Neutrophil (primary cell): ENCODE measurements around the gene MBNL2.

Experiments
- H3K27ac ChIP-seq: fragments of 200-600 bp; sonication (generic); 2 replicates; pipeline ENCODE4 v1.5.1; 2016; ENCODE audit warnings: mild to moderate bottlenecking, moderate library complexity
- H3K27me3 ChIP-seq: fragments of 200-600 bp; sonication (generic); 2 replicates; pipeline ENCODE4 v1.6.0; 2016; ENCODE audit warnings: mild to moderate bottlenecking
- H3K36me3 ChIP-seq: fragments of 200-600 bp; sonication (generic); 2 replicates; pipeline ENCODE4 v1.5.1; 2017
- H3K4me1 ChIP-seq, 2 experiments: fragments of 200-600 bp in 1 of 2; sonication (generic) in 1 of 2; 1 replicate in 1 of 2; 2 replicates in 1 of 2; pipeline versions ENCODE4 v1.5.1 to v1.6.1; 2013 to 2016; ENCODE audit warnings: low read depth in 1 of 2, low read length in 1 of 2, mild to moderate bottlenecking in 1 of 2, moderate library complexity in 1 of 2; ENCODE audit not compliant: control insufficient read depth in 1 of 2, insufficient read depth in 1 of 2
- H3K4me3 ChIP-seq, 2 experiments: fragments of 200-600 bp in 1 of 2; sonication (generic) in 1 of 2; 1 replicate in 1 of 2; 2 replicates in 1 of 2; pipeline ENCODE4 v1.5.1; 2013 to 2016; ENCODE audit warnings: low read depth in 1 of 2, low read length in 1 of 2, mild to moderate bottlenecking in 1 of 2, moderate library complexity in 1 of 2
- H3K9me3 ChIP-seq: fragments of 200-600 bp; sonication (generic); 2 replicates; pipeline ENCODE4 v1.5.1; 2016
- TF ChIP-seq, protein P1 (sequence below): fragments of 200-600 bp; sonication (generic); IDR thresholded peaks from 2 replicates; pipeline ENCODE4 v1.5.1; 2016; ENCODE audit warnings: antibody characterized with exemption

Gene MBNL2

DNA sequence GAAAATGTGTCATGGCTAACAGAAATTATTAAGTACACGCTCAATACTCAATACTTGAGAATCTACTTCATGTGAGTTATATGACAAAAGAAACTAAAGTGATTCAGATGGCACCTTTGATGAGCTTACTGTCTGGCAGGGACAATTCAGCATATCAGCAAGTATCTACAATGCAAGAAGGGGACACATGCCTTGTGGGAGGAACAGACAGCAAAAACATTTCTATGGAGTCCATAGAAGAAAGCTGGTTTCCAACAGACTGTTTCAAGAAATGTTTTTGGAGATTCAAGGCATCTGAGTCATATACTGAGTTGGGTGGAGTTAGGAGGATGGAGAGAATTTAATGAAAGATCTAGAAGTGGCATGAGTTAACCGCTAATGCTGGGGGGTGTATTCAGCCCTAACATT is 54.7 kb downstream of the MBNL2 start:
- Histone ChIP-seq H3K4me3 (no peak overlapping the region), H3K36me3 (no peaks in the 10 kb centered on the region), H3K4me1 (peaks cover 5 to 6% of the 10 kb centered on the region in 2 experiments), H3K27me3 (no peaks in the 10 kb centered on the region), H3K9me3 (no peaks in the 10 kb centered on the region), H3K27ac (no peak overlapping the region)
- TF ChIP-seq, protein P1, sequence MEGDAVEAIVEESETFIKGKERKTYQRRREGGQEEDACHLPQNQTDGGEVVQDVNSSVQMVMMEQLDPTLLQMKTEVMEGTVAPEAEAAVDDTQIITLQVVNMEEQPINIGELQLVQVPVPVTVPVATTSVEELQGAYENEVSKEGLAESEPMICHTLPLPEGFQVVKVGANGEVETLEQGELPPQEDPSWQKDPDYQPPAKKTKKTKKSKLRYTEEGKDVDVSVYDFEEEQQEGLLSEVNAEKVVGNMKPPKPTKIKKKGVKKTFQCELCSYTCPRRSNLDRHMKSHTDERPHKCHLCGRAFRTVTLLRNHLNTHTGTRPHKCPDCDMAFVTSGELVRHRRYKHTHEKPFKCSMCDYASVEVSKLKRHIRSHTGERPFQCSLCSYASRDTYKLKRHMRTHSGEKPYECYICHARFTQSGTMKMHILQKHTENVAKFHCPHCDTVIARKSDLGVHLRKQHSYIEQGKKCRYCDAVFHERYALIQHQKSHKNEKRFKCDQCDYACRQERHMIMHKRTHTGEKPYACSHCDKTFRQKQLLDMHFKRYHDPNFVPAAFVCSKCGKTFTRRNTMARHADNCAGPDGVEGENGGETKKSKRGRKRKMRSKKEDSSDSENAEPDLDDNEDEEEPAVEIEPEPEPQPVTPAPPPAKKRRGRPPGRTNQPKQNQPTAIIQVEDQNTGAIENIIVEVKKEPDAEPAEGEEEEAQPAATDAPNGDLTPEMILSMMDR: no peak

- TF ChIP-seq, protein P1: no peak
- no peak overlapping the region for H3K4me3 ChIP-seq
- H3K4me1 ChIP-seq: peaks cover 5 to 6% of the 10 kb centered on the region in 2 experiments
- no peaks in the 10 kb centered on the region for H3K27me3 ChIP-seq
- H3K9me3 ChIP-seq: no peaks in the 10 kb centered on the region
- H3K27ac ChIP-seq: no peak overlapping the region
- H3K36me3 ChIP-seq: no peaks in the 10 kb centered on the region
Observed at GRCh38 chr13:97278435-97279411, 56.6 kb downstream of the MBNL2 start.

GRCh38 chr13:97279913-97280312 is 57.8 kb downstream of the MBNL2 start:
- H3K27me3 ChIP-seq: no peaks in the 10 kb centered on the region
- H3K36me3 ChIP-seq: no peaks in the 10 kb centered on the region
- H3K27ac ChIP-seq: no peak overlapping the region
- TF ChIP-seq, protein P1: no peak
- H3K9me3 ChIP-seq: no peaks in the 10 kb centered on the region
- H3K4me3 ChIP-seq: no peak overlapping the region
- peaks cover 5 to 6% of the 10 kb centered on the region in 2 experiments for H3K4me1 ChIP-seq

- Histone ChIP-seq H3K4me1 (peaks cover 5 to 6% of the 10 kb centered on the region in 2 experiments), H3K27ac (no peak overlapping the region)
Observed at GRCh38 chr13:97280478-97280877, 58.3 kb downstream of the MBNL2 start.

DNA sequence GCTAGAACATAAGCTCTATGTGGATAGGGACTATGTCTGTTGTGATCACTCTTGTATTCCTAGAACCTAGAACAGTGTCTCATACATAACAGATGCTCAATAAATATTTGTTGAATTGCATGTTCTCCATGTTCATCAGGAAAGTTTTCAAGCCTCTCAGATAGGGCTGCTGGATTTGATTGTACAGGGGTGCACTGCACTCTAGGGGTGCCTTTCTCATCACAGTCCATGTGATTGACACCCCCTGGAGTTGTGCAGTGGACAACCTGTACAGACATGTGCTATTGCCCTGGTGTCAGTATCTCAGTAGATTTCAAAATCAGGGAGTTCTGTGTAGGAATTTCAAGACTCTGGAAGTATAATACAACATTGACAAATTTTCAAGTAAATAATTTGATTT is 58.9 kb downstream of the MBNL2 start:
- Histone ChIP-seq H3K27ac (no peak overlapping the region), H3K4me1 (peaks cover 5 to 6% of the 10 kb centered on the region in 2 experiments)

More at GRCh38 chr13:97280478-97280877, 58.3 kb downstream of the MBNL2 start:
- Histone ChIP-seq H3K4me3 (no peak overlapping the region), H3K36me3 (no peaks in the 10 kb centered on the region), H3K27me3 (no peaks in the 10 kb centered on the region), H3K9me3 (no peaks in the 10 kb centered on the region)
- TF ChIP-seq, protein P1: no peak

More for the DNA sequence above, 58.9 kb downstream of the MBNL2 start:
- Histone ChIP-seq H3K4me3 (no peak overlapping the region), H3K27me3 (no peaks in the 10 kb centered on the region), H3K36me3 (no peaks in the 10 kb centered on the region), H3K9me3 (no peaks in the 10 kb centered on the region)
- TF ChIP-seq, protein P1: no peak
